WI38 (cell line): ENCODE results near the gene MYH4.

Experiments used
- H3K4me3 ChIP-seq: 2 replicates; pipeline ENCODE4 v1.5.1; 2011; ENCODE audit warnings: low read depth, mild to moderate bottlenecking, control low read depth, low read length
- TF ChIP-seq, protein P1 (sequence below): IDR thresholded peaks from 2 replicates; pipeline ENCODE4 v1.5.1; 2012; ENCODE audit warnings: low read depth, mild to moderate bottlenecking, control low read depth, low read length

The MYH4 gene

DNA sequence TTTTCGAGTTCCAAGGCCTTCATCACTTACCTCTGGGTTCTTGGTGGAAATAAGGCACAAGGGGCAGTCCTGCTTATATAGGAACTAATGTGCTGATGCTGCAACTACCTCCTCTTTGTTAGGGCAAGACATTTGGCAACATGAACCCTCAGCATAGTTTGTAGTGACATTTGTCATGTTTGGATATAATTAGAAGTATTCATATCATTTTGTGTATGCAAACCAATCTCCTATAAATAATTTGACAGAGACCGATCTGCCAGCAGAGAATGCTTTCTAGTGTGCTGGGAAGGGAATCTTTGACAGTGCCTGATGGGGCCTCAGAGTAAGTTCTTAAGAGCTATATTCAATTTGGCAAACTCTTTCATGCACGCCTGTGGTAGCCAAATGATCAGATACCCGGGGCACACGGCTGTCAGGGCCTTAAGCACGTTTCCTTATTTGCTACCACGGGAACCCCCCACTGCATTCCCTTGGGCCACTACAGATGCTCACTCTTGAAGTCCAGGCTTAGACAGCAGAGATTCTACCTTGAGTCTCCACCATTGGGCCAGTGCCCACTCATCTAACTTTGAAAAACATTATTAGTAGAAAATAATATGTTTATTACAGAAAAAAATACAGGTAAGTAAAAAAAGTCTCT, 47.3 kb downstream of the MYH4 start, which contains the start of gene MYH8:
Gene MYH8 (minus strand): TSS at position 51 of the 643 bp plus-strand sequence. CDS start 1,723 bp downstream, outside the sequence.
- TF ChIP-seq, protein P1, sequence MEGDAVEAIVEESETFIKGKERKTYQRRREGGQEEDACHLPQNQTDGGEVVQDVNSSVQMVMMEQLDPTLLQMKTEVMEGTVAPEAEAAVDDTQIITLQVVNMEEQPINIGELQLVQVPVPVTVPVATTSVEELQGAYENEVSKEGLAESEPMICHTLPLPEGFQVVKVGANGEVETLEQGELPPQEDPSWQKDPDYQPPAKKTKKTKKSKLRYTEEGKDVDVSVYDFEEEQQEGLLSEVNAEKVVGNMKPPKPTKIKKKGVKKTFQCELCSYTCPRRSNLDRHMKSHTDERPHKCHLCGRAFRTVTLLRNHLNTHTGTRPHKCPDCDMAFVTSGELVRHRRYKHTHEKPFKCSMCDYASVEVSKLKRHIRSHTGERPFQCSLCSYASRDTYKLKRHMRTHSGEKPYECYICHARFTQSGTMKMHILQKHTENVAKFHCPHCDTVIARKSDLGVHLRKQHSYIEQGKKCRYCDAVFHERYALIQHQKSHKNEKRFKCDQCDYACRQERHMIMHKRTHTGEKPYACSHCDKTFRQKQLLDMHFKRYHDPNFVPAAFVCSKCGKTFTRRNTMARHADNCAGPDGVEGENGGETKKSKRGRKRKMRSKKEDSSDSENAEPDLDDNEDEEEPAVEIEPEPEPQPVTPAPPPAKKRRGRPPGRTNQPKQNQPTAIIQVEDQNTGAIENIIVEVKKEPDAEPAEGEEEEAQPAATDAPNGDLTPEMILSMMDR: no peak
- no peak within 1 kb of the TSS for H3K4me3 ChIP-seq

- TF ChIP-seq, protein P1: no peak
- no peak overlapping the region for H3K4me3 ChIP-seq
Measured at GRCh38 chr17:10421211-10421610, 48.1 kb downstream of the MYH4 start.

- TF ChIP-seq, protein P1: no peak
- no peak overlapping the region for H3K4me3 ChIP-seq
Measured at GRCh38 chr17:10420811-10421210, 48.5 kb downstream of the MYH4 start.

- no peak overlapping the region for H3K4me3 ChIP-seq
Measured at GRCh38 chr17:10417431-10417830, 51.9 kb downstream of the MYH4 start.

DNA sequence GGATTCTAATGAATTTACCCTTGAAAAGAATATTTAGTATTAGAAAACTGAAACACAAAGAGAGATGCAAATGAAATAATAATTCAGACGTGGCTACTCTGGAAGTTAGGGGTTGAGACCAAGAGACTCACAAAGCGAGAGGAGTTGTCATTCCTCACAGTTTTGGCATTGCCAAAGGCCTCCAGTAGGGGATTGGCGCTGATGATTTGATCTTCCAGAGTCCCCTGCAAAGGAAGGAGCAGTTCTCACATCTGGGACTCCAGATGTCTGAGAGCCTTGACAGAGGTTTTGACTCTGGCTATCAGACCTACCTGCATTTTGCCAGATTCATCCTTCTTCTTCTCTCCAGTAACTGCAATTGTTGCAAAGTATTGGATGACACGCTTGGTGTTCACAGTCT, 54.2 kb downstream of the MYH4 start:
- TF ChIP-seq, protein P1: no peak
- H3K4me3 ChIP-seq: no peak overlapping the region

More at GRCh38 chr17:10417431-10417830, 51.9 kb downstream of the MYH4 start:
- TF ChIP-seq, protein P1: no peak

DNA sequence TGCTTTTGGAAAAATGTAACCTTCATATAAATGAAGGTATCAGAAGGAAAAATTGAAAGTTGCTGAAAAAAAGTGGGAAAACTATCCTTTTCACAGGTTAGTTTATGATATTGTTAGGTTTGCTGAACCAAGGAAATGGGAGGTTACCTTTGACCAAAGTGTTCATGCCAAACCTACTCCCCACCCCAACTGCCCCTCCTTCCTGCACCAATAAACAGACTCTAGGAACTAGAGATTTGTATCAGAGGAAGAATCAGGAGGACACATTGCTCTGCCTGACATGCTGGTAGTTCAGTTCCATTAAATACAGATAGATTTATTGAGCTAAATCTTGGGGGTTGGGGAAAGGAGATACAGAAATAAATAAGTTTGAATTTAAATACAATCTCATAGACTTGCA, 65.8 kb downstream of the MYH4 start:
- TF ChIP-seq, protein P1: no peak
- no peak overlapping the region for H3K4me3 ChIP-seq

- H3K4me3 ChIP-seq: no peak overlapping the region
- TF ChIP-seq, protein P1: no peak
Measured at GRCh38 chr17:10398352-10398751, 71.0 kb downstream of the MYH4 start.
